ENCODE results near the gene TMEM181.
A peak's percentile ranks its signal among the peaks of the same experiment; 100 is the strongest.
"Not testable (repeated sequence)": the region's sequence is repeated elsewhere in the genome, so short reads cannot be mapped to it uniquely, and the experiment has no call there.

TMEM181 gene

GRCh38 chr6:158603261-158604047 is 43.6 kb downstream of the TMEM181 start:
- DNase-seq = no peak

GRCh38 chr6:158604048-158604406 is 44.1 kb downstream of the TMEM181 start:
- no peak for DNase-seq

GRCh38 chr6:158605266-158605878 is 45.5 kb downstream of the TMEM181 start:
- DNase-seq = peak; percentile 63

- not testable (repeated sequence) for DNase-seq
These were observed 46.1 kb downstream of the TMEM181 start for GRCh38 chr6:158606011-158606410.

- no peak for DNase-seq
These were observed 47.0 kb downstream of the TMEM181 start for GRCh38 chr6:158606935-158607334.

- no peak for DNase-seq
These were observed 47.7 kb downstream of the TMEM181 start for GRCh38 chr6:158607411-158608170.

- no peak for DNase-seq
These were observed 48.3 kb downstream of the TMEM181 start for GRCh38 chr6:158608221-158608620.

- DNase-seq = no peak
These were observed 49.7 kb downstream of the TMEM181 start for GRCh38 chr6:158609455-158610155.

GRCh38 chr6:158610319-158610968 is 50.6 kb downstream of the TMEM181 start:
- DNase-seq = no peak

- no peak for DNase-seq
These were observed 51.1 kb downstream of the TMEM181 start for GRCh38 chr6:158611039-158611438.

- no peak for DNase-seq
These were observed 51.9 kb downstream of the TMEM181 start for GRCh38 chr6:158611541-158612370.

- DNase-seq = not testable (repeated sequence)
These were observed 54.7 kb downstream of the TMEM181 start for GRCh38 chr6:158614606-158615005.

- DNase-seq = not testable (repeated sequence)
These were observed 58.4 kb downstream of the TMEM181 start for GRCh38 chr6:158618289-158618688.

- DNase-seq = no peak
These were observed 60.3 kb downstream of the TMEM181 start for GRCh38 chr6:158619922-158620801.

- no peak for DNase-seq
These were observed 61.2 kb downstream of the TMEM181 start for GRCh38 chr6:158620963-158621693.

- DNase-seq = no peak
These were observed 62.0 kb downstream of the TMEM181 start for GRCh38 chr6:158621694-158622544.

- no peak for DNase-seq
These were observed 62.8 kb downstream of the TMEM181 start for GRCh38 chr6:158622545-158623190.
